HG03521 (cell line): ENCODE results near the gene TSEN15.
"Not testable (repeated sequence)": the region's sequence is repeated elsewhere in the genome, so short reads cannot be mapped to it uniquely, and the experiment has no call there.

Source experiments
- ATAC-seq: cut with Tn5 transposase; IDR thresholded peaks from one replicate; pipeline ENCODE4 v1.9.1; 2021; ENCODE audit warnings: mild to moderate bottlenecking, moderate library complexity; ENCODE audit not compliant: unreplicated experiment

The TSEN15 gene

DNA sequence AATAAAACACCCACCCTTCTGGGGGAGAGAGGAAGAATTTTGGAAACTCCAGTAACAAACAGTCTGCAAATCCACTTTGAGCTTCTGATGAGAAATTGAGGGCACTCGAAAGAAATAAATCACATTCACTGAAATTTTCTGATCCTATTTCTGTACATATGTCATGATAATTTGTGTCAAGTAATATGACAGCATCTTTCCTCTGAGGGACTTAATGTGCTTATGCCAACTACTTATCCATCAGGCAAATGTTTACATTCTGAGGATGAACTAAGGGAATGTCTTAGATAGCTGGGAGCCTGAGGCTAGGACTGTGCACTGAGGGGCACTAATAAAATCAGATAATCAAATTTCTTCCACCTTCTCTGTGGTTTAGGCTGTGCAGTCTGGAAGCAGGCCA, 44.5 kb downstream of the TSEN15 start:
- no peak for ATAC-seq

DNA sequence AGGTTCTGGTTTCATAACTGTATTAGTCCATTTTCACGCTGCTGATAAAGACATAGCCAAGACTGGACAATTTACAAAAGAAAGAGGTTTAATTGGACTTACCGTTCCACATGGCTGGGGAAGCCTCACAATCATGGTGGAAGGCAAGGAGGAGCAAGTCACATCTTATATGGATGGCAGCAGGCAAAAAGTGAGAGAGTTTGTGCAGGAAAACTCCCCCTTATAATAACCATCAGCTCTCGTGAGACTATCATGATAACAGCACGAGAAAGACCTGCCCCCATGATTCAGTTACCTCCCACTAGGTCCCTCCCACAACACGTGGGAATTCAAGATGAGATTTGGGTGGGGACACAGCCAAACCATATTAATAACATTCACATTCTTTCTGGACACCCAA, 45.0 kb downstream of the TSEN15 start:
- ATAC-seq = not testable (repeated sequence)

DNA sequence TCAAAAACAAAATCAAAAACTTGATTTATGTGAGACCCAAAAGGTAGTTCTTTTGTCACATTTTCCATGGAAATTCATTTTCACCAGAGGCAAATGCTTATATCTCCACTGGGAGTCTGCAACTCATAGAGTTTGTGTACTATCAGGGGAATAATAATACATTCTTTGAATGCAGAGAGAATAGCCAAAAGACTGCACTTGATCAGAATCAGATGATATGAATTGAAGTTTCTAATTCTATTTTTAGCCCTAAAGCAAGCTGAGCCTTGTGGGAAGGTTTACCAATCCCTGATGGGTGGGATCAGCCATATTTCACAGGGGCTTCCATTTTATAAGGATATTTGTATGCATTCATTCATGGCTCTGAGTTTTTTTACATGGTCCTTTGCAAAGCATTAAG, 49.6 kb downstream of the TSEN15 start:
- no peak for ATAC-seq

DNA sequence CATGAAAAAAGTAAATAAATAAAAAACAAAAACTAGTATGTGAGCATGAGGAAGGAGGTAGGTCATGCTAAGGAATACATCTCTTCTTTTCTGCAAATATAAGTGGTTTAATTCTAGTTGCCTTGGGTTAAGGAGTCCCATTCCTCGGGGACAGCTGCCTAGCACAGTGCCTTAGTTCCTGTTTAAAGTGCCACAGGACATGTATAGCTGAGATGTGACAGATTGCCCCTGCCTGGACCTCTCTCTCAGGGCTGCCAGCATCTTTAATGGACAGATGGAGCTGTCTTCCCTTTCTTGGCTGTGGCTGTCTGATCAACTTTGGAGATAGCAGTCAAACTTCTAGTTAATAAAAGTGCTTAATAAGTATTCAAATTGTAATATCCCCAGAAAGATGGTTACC, 50.0 kb downstream of the TSEN15 start:
- ATAC-seq = no peak

DNA sequence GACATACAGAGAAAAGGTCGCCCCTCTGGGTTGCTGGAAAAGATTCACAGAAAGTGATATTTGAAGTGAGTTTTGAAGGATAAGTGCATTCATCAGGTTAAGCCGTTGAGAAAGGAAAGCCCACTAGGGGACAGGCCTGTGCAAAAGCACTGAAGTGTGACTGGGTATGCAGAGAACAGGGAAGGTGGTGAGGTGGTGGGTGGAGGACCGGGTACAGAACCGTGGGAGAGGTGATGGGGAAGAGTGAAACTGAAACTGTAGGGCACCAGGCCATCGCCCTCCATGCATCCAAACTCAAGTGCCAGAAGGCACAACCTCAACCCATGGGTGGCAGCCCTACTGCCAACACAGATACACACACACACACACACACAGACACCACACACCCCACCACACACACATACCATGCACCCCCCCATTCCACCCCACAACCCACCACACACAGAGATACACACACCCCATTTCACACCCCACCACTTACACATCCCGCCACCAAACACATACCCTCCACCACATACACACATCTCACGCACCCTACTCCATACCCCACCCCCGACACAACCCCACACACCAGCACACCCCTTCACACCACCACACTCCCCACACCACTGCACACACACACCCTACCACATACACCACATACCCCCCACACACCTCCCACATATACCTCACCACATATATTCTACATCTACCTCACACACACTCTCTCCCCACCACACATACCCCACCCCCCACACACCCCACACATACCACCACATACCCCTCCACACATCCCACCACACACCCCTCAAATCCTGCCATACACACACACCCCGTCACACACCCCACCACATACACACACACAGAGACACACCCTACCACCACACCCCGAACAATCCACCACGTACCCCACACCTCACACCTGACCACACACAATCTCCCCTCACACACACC, 59.0 kb downstream of the TSEN15 start:
- no peak for ATAC-seq

DNA sequence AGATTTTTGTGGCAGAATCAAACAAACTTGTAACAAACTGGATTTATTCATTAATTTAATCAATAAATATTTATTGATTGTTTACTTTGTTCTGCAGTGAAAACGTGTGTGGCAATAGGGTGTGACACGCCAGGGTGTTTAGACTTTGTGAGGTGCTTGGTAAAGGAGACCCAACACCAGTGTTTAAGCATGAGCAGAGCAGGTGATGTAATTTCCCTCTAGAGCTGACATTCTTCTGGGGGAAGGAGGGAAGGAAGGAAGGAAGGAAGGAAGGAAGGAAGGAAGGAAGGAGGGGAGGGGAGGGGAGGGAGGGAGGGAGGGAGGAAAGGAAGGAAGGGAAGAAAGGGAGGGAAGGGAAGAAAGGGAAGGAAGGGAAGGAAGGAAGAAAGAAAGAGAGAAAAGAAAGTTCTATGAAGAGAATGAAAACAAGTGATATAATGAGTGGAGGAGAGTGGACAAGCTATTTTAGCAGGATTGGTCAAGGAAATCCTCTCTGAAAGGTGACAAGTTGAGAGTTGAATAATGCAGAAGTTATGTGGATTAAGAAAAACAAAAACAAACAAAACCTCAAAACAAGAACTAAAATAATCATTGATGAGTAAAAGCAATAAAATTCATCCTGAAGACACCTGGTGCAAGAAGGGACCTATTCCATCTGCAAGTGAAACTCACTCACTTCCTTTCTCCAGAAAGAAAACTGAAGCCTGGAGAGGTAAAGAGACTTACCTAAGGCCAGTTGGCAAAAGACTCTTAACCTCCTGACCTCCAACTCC, 60.8 kb downstream of the TSEN15 start:
- no peak for ATAC-seq

DNA sequence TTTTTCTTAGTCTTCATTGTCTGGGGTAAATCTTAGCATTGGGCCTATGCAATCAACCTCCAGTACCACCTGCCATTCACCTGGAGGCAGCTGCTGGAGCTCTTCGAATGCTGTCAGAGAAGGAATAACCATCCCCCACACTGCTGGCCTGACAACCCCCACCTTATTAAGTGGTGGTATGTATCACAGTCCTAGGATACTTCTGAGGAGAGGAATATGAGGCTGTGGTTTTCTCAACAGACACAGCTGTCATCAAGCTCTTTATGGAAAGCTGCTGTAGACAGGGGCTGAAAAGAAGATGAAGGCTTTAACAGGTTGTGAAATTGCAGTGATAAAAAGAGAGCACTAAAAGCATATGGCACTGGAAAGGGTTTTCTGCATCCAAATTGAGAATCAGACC, 61.7 kb downstream of the TSEN15 start:
- no peak for ATAC-seq

DNA sequence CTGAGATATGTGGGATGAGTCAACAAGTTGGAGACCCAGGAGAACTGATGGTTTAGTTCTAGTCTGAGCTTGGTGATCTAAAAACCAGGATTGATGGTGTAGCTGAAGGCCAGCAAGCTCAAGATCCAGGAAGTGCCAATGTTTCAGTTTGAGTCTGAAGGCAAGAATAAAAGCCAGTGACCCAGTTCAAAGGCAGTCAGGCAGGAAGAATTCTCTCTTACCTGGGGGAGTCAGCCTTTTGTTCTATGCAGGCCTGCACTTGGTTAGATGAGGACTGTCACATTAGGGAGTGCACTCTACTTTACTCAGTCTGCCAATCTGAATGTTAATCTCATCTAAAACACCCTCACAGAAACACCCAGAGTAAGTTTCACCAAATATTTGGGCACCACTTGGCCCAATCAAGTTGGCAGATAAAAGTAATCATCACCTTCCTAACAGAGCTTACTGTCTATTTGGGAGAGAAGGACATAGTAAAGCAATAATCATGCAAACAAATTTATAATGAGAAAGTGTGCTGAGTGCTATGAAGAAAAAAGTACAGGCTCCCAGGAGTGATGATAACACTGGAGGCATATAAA, 63.4 kb downstream of the TSEN15 start:
- no peak for ATAC-seq

DNA sequence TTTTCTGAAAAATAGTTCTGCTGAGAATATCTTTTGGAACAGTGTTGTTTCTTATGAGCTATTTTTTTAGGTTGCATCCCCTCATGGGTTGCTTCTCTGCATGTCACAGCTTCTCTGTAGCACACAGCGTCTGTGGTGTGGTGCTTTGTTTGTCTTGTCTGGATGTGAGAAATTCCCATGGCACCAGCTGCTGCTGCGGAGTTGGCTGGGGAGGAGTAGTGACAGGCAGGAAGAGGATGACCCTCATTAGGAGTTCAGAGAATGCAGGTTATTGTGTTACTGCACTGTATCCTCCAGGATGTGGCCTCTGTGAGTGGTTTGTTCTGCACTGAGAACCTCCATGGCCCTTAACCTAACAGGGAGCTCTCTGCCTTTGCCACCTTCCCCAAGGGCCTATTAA, 64.8 kb downstream of the TSEN15 start:
- ATAC-seq = no peak

DNA sequence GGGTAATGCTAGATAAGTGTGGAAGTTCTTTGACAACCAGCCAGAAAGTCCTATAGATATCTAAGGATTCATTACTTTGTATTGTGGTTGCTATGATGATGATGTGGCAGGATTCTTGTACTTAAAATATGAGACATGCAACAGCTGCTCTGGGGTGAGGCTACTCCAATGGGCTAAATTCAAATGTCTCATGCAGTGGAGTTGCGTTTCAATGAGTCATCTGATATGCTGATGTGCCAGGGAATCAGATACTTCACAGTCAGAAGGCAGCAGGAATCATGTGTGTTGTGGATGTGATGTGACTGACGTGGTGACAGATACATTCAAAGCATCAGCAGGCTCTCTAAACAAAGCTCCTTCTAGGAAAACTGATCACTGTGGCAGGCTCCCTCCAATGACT, 66.5 kb downstream of the TSEN15 start:
- no peak for ATAC-seq
